ENCODE results near the gene TMUB1.

The TMUB1 gene

GRCh38 chr7:151076863-151077704 is 6.2 kb downstream of the TMUB1 start:
- no peak overlapping the region for H3K27ac ChIP-seq (ENCODE audit: low read length)
- H3K9ac ChIP-seq (ENCODE audit: low read length), result no peak overlapping the region
- peaks cover 20% of the 10 kb centered on the region for H3K36me3 ChIP-seq (replicated peaks; ENCODE audit: low read depth, low read length)
- TF ChIP-seq EZH2phosphoT487 (IDR thresholded peaks at IDR 0.05; ENCODE audit: low read depth) (no peak), CTCF (IDR thresholded peaks at IDR 0.05; ENCODE audit: low read depth, low read length) (no peak)
- H3K4me3 ChIP-seq (ENCODE audit: low read length), result no peak overlapping the region
- H3K4me2 ChIP-seq (ENCODE audit: low read length), result no peak overlapping the region
- peaks cover 31% of the 10 kb centered on the region for H3K4me1 ChIP-seq (ENCODE audit: low read length)
- no peak overlapping the region for H2AFZ ChIP-seq (ENCODE audit: low read depth, low read length)
- no peaks in the 10 kb centered on the region for H4K20me1 ChIP-seq (ENCODE audit: insufficient read depth, low read length)
- H3K9me3 ChIP-seq (ENCODE audit: insufficient read depth, low read length), result no peaks in the 10 kb centered on the region
- no peaks in the 10 kb centered on the region for H3K27me3 ChIP-seq (ENCODE audit: low read depth, low read length)
- peaks cover 33% of the 10 kb centered on the region for H3K79me2 ChIP-seq (ENCODE audit: low read length)

GRCh38 chr7:151075978-151076426 is 7.3 kb downstream of the TMUB1 start:
- Histone ChIP-seq H3K9me3 (ENCODE audit: insufficient read depth, low read length) (no peaks in the 10 kb centered on the region), H3K36me3 (replicated peaks; ENCODE audit: low read depth, low read length) (peaks cover 23% of the 10 kb centered on the region), H2AFZ (ENCODE audit: low read depth, low read length) (no peak overlapping the region), H3K4me3 (ENCODE audit: low read length) (no peak overlapping the region), H3K9ac (ENCODE audit: low read length) (no peak overlapping the region), H3K79me2 (ENCODE audit: low read length) (peaks cover 24% of the 10 kb centered on the region), H4K20me1 (ENCODE audit: insufficient read depth, low read length) (no peaks in the 10 kb centered on the region), H3K4me2 (ENCODE audit: low read length) (no peak overlapping the region), H3K27me3 (ENCODE audit: low read depth, low read length) (no peaks in the 10 kb centered on the region), H3K4me1 (ENCODE audit: low read length) (peaks cover 20% of the 10 kb centered on the region), H3K27ac (ENCODE audit: low read length) (no peak overlapping the region)
- no peak for TF ChIP-seq CTCF (IDR thresholded peaks at IDR 0.05; ENCODE audit: low read depth, low read length)
- no peak for TF ChIP-seq EZH2phosphoT487 (IDR thresholded peaks at IDR 0.05; ENCODE audit: low read depth)

- peaks cover 20% of the 10 kb centered on the region for H3K4me1 ChIP-seq (ENCODE audit: low read length)
- no peak overlapping the region for H3K4me2 ChIP-seq (ENCODE audit: low read length)
- H2AFZ ChIP-seq (ENCODE audit: low read depth, low read length), result no peak overlapping the region
- H4K20me1 ChIP-seq (ENCODE audit: insufficient read depth, low read length), result no peaks in the 10 kb centered on the region
- TF ChIP-seq CTCF (IDR thresholded peaks at IDR 0.05; ENCODE audit: low read depth, low read length) (no peak), EZH2phosphoT487 (IDR thresholded peaks at IDR 0.05; ENCODE audit: low read depth) (no peak)
- H3K27ac ChIP-seq (ENCODE audit: low read length), result no peak overlapping the region
- H3K36me3 ChIP-seq (replicated peaks; ENCODE audit: low read depth, low read length), result peaks cover 23% of the 10 kb centered on the region
- no peak overlapping the region for H3K4me3 ChIP-seq (ENCODE audit: low read length)
- H3K27me3 ChIP-seq (ENCODE audit: low read depth, low read length), result no peaks in the 10 kb centered on the region
- no peak overlapping the region for H3K9ac ChIP-seq (ENCODE audit: low read length)
- H3K9me3 ChIP-seq (ENCODE audit: insufficient read depth, low read length), result no peaks in the 10 kb centered on the region
- peaks cover 24% of the 10 kb centered on the region for H3K79me2 ChIP-seq (ENCODE audit: low read length)
Measured at GRCh38 chr7:151075662-151075971, 7.7 kb downstream of the TMUB1 start.

GRCh38 chr7:151074817-151075661 is 8.3 kb downstream of the TMUB1 start:
- Histone ChIP-seq H3K36me3 (replicated peaks; ENCODE audit: low read depth, low read length) (peaks cover 26% of the 10 kb centered on the region), H2AFZ (ENCODE audit: low read depth, low read length) (no peak overlapping the region)

More at GRCh38 chr7:151074817-151075661, 8.3 kb downstream of the TMUB1 start:
- H3K27me3 ChIP-seq (ENCODE audit: low read depth, low read length), result no peaks in the 10 kb centered on the region
- H3K79me2 ChIP-seq (ENCODE audit: low read length), result peaks cover 18% of the 10 kb centered on the region
- H3K9me3 ChIP-seq (ENCODE audit: insufficient read depth, low read length), result no peaks in the 10 kb centered on the region
- H3K9ac ChIP-seq (ENCODE audit: low read length), result no peak overlapping the region
- TF ChIP-seq EZH2phosphoT487 (IDR thresholded peaks at IDR 0.05; ENCODE audit: low read depth), result no peak
- no peak for TF ChIP-seq CTCF (IDR thresholded peaks at IDR 0.05; ENCODE audit: low read depth, low read length)
- no peak overlapping the region for H3K4me2 ChIP-seq (ENCODE audit: low read length)
- no peak overlapping the region for H3K27ac ChIP-seq (ENCODE audit: low read length)
- peaks cover 20% of the 10 kb centered on the region for H3K4me1 ChIP-seq (ENCODE audit: low read length)
- H3K4me3 ChIP-seq (ENCODE audit: low read length), result no peak overlapping the region
- H4K20me1 ChIP-seq (ENCODE audit: insufficient read depth, low read length), result no peaks in the 10 kb centered on the region

All from OCI-LY3 (cell line).